T follicular helper cell (primary cell): ENCODE data around the gene KIF5C.

Experiments used
- DNase-seq: peaks from one replicate; pipeline ENCODE4 v3.0.0-alpha.2; 2020; ENCODE audit warnings: low read depth

Gene KIF5C

GRCh38 chr2:149041482-149041881 lies 166.5 kb downstream of the KIF5C start:
- no peak for DNase-seq

GRCh38 chr2:149042881-149043280 lies 167.9 kb downstream of the KIF5C start:
- DNase-seq: no peak

- no peak for DNase-seq
Observed at GRCh38 chr2:149044500-149044899, 169.5 kb downstream of the KIF5C start.

- DNase-seq: no peak
Observed at GRCh38 chr2:149047118-149047517, 172.1 kb downstream of the KIF5C start.

- no peak for DNase-seq
Observed at GRCh38 chr2:149049142-149049541, 174.1 kb downstream of the KIF5C start.

- no peak for DNase-seq
Observed at GRCh38 chr2:149050188-149050587, 175.2 kb downstream of the KIF5C start.

- DNase-seq: no peak
Observed at GRCh38 chr2:149055751-149056150, 180.7 kb downstream of the KIF5C start.

GRCh38 chr2:149056541-149057255 lies 181.7 kb downstream of the KIF5C start:
- no peak for DNase-seq

- DNase-seq: no peak
Observed at GRCh38 chr2:149057401-149057800, 182.4 kb downstream of the KIF5C start.

GRCh38 chr2:149058936-149059335 lies 183.9 kb downstream of the KIF5C start:
- DNase-seq: no peak

GRCh38 chr2:149059822-149060221 lies 184.8 kb downstream of the KIF5C start:
- DNase-seq: no peak

GRCh38 chr2:149061133-149061745 lies 186.2 kb downstream of the KIF5C start:
- DNase-seq: no peak

- no peak for DNase-seq
Observed at GRCh38 chr2:149062531-149062930, 187.5 kb downstream of the KIF5C start.

GRCh38 chr2:149063177-149063576 lies 188.2 kb downstream of the KIF5C start:
- no peak for DNase-seq

- no peak for DNase-seq
Observed at GRCh38 chr2:149064365-149064841, 189.4 kb downstream of the KIF5C start.

- no peak for DNase-seq
Observed at GRCh38 chr2:149064856-149065630, 190.0 kb downstream of the KIF5C start.

GRCh38 chr2:149068225-149068995 lies 193.4 kb downstream of the KIF5C start:
- DNase-seq: no peak

GRCh38 chr2:149068996-149069888 lies 194.2 kb downstream of the KIF5C start:
- DNase-seq: no peak

- DNase-seq: no peak
Observed at GRCh38 chr2:149070681-149071320, 195.8 kb downstream of the KIF5C start.

GRCh38 chr2:149075105-149075504 lies 200.1 kb downstream of the KIF5C start:
- DNase-seq: no peak

GRCh38 chr2:149075853-149076252 lies 200.8 kb downstream of the KIF5C start:
- DNase-seq: no peak
